Stimulated activated CD4-positive, alpha-beta T cell treated with anti-CD3 and anti-CD28 coated beads, TNF-alpha, amount 100 ng/mL, for 1 hour (primary cell): ENCODE results near the gene SFTPB.
"Not testable (repeated sequence)": the region's sequence is repeated elsewhere in the genome, so short reads cannot be mapped to it uniquely, and the experiment has no call there.

ENCODE experiments used
- DNase-seq, 3 donors: peaks; one replicate each; pipeline ENCODE4 v3.0.0-alpha.2; 2020; ENCODE audit warnings: low read depth in 3 of 3, low spot score in 1 of 3

SFTPB gene

GRCh38 chr2:85668009-85668856, at the start of gene SFTPB:
SFTPB (minus strand) TSS chr2:85668199; CDS start chr2:85668183, 16 bp downstream.
- no peak for DNase-seq

GRCh38 chr2:85717308-85718008, 49.5 kb upstream of the SFTPB start:
- no peak for DNase-seq

- no peak for DNase-seq
Measured at GRCh38 chr2:85716346-85716914, 48.4 kb upstream of the SFTPB start.

GRCh38 chr2:85714841-85715240, 46.8 kb upstream of the SFTPB start:
- no peak for DNase-seq

GRCh38 chr2:85714421-85714820, 46.4 kb upstream of the SFTPB start:
- not testable (repeated sequence) for DNase-seq

GRCh38 chr2:85713836-85714235, 45.8 kb upstream of the SFTPB start:
- no peak for DNase-seq

GRCh38 chr2:85712849-85713612, 45.0 kb upstream of the SFTPB start:
- DNase-seq, result no peak

- no peak for DNase-seq
Measured at GRCh38 chr2:85712336-85712735, 44.3 kb upstream of the SFTPB start.

- DNase-seq, result no peak
Measured at GRCh38 chr2:85711578-85712060, 43.6 kb upstream of the SFTPB start.

GRCh38 chr2:85710687-85711577, 42.9 kb upstream of the SFTPB start:
- no peak for DNase-seq

GRCh38 chr2:85709401-85709811, 41.4 kb upstream of the SFTPB start:
- DNase-seq, result no peak

- no peak for DNase-seq
Measured at GRCh38 chr2:85708641-85709040, 40.6 kb upstream of the SFTPB start.

GRCh38 chr2:85707304-85707703, 39.3 kb upstream of the SFTPB start:
- DNase-seq, result peak in 2 of 3 donors; percentile 12 to 38

GRCh38 chr2:85706599-85707296, 38.7 kb upstream of the SFTPB start:
- DNase-seq, result no peak

GRCh38 chr2:85706063-85706462, 38.1 kb upstream of the SFTPB start:
- DNase-seq, result no peak

- DNase-seq, result no peak
Measured at GRCh38 chr2:85705680-85706039, 37.7 kb upstream of the SFTPB start.

- no peak for DNase-seq
Measured at GRCh38 chr2:85704800-85705679, 37.0 kb upstream of the SFTPB start.

GRCh38 chr2:85704038-85704437, 36.0 kb upstream of the SFTPB start:
- no peak for DNase-seq

- no peak for DNase-seq
Measured at GRCh38 chr2:85703329-85703728, 35.3 kb upstream of the SFTPB start.
